H1 (cell line): ENCODE data around the gene GLG1.

Experiments used
- CBX5 ChIP-seq: fragments of 300-800, 300-1000 bp; sonication (generic); IDR thresholded peaks from 2 replicates; pipeline ENCODE4 v1.7.1; 2016; ENCODE audit warnings: antibody characterized with exemption, low read length, low read depth
- CTCF ChIP-seq, 3 experiments: IDR thresholded peaks; 1 replicate in 2 of 3; 2 replicates in 1 of 3; pipeline versions ENCODE4 v1.5.1 to v1.6.1; 2011; ENCODE audit warnings: low read length in 3 of 3, mild to moderate bottlenecking in 3 of 3, inconsistent platforms in 2 of 3, low read depth in 1 of 3, moderate library complexity in 1 of 3; ENCODE audit not compliant: insufficient read depth in 1 of 3; ENCODE audit errors: control extremely low read depth in 1 of 3
- EZH2 ChIP-seq: fragments of 200-600 bp; sonication (generic); IDR thresholded peaks from 2 replicates; pipeline ENCODE4 v1.7.1; 2012; ENCODE audit warnings: low read depth, mild to moderate bottlenecking, moderate library complexity, low read length, inconsistent platforms; ENCODE audit not compliant: severe bottlenecking
- HDAC6 ChIP-seq: IDR thresholded peaks from one replicate; pipeline ENCODE4 v1.7.1; 2012; ENCODE audit warnings: low read depth, mild to moderate bottlenecking, inconsistent platforms, low read length, moderate library complexity
- NANOG ChIP-seq: IDR thresholded peaks from 2 replicates; pipeline ENCODE4 v1.6.1; 2011; ENCODE audit warnings: low read length, low read depth, mild to moderate bottlenecking, inconsistent platforms; ENCODE audit not compliant: insufficient read depth, poor library complexity, severe bottlenecking
- YY1 ChIP-seq: IDR thresholded peaks from 2 replicates; pipeline ENCODE4 v1.6.1; 2011; ENCODE audit warnings: low read depth, mild to moderate bottlenecking, low read length

GRCh38 chr16:74586948-74587347, 20.0 kb downstream of the GLG1 start:
- TF ChIP-seq CTCF (IDR thresholded peaks at IDR 0.05; ENCODE audit: control extremely low read depth in 1 of 3, insufficient read depth in 1 of 3, low read depth in 1 of 3, low read length in 3 of 3) (no peak), YY1 (no peak), HDAC6 (no peak), EZH2 (no peak), CBX5 (no peak), NANOG (no peak)
